GM12878 (cell line): Measurements from ENCODE around the gene IGFALS.

Experiments used
- BRCA1 ChIP-seq: IDR thresholded peaks from 2 replicates; pipeline ENCODE4 v1.6.1; 2011; ENCODE audit warnings: low read depth, low read length, improper control_type of control experiment
- CEBPB ChIP-seq, 2 experiments: fragments of 150-350 bp in 1 of 2; IDR thresholded peaks; 2 replicates each; pipeline ENCODE4 v1.6.1; 2012 to 2014; ENCODE audit warnings: low read depth in 2 of 2, low read length in 2 of 2, borderline replicate concordance in 1 of 2, inconsistent platforms in 1 of 2
- CREM ChIP-seq: IDR thresholded peaks from 2 replicates; pipeline ENCODE4 v1.6.1; 2014; ENCODE audit warnings: antibody characterized with exemption, low read depth
- CTCF ChIP-seq, 3 experiments: IDR thresholded peaks in 2 of 3; conservative IDR thresholded peaks in 1 of 3; 2 replicates each; pipeline ENCODE4 v1.5.1; 2011; ENCODE audit warnings: low read depth in 3 of 3, low read length in 3 of 3, mild to moderate bottlenecking in 3 of 3, control low read depth in 2 of 3, moderate library complexity in 2 of 3, inconsistent platforms in 1 of 3, mixed read lengths in 1 of 3; ENCODE audit not compliant: control insufficient read depth in 2 of 3, insufficient read depth in 1 of 3; ENCODE audit errors: extremely low read depth in 1 of 3
- CUX1 ChIP-seq: IDR thresholded peaks from 2 replicates; pipeline ENCODE4 v1.6.1; 2012; ENCODE audit warnings: improper control_type of control experiment, low read depth, low read length; ENCODE audit not compliant: insufficient replicate concordance
- FOS ChIP-seq: IDR thresholded peaks from 3 replicates; pipeline ENCODE4 v1.6.1; 2011; ENCODE audit warnings: borderline replicate concordance; ENCODE audit not compliant: insufficient read length; ENCODE audit errors: extremely low read depth
- HDGF ChIP-seq: fragments of 450-650 bp; IDR thresholded peaks from 2 replicates; pipeline ENCODE4 v1.6.1; 2016; ENCODE audit warnings: antibody characterized with exemption
- JUND ChIP-seq: IDR thresholded peaks from 2 replicates; pipeline ENCODE4 v1.6.1; 2012; ENCODE audit warnings: low read depth, mild to moderate bottlenecking, low read length, improper control_type of control experiment, moderate library complexity
- RELB ChIP-seq: fragments of 450-650 bp; IDR thresholded peaks from 2 replicates; pipeline ENCODE4 v1.6.1; 2017; ENCODE audit warnings: low read depth, mild to moderate bottlenecking, moderate library complexity
- SIN3A ChIP-seq: IDR thresholded peaks from 2 replicates; pipeline ENCODE4 v1.6.1; 2012; ENCODE audit warnings: low read depth, low read length, improper control_type of control experiment
- SPI1 ChIP-seq: IDR thresholded peaks from 2 replicates; pipeline ENCODE4 v1.6.1; 2011; ENCODE audit warnings: low read depth, mild to moderate bottlenecking, low read length, moderate library complexity, borderline replicate concordance; ENCODE audit not compliant: insufficient read depth

GRCh38 chr16:1743376-1744337 lies 49.8 kb downstream of the IGFALS start:
- TF ChIP-seq SPI1 = no peak
- no peak for TF ChIP-seq CEBPB (IDR thresholded peaks at IDR 0.05; ENCODE audit: borderline replicate concordance in 1 of 2, low read depth in 2 of 2, low read length in 2 of 2)
- TF ChIP-seq CTCF (IDR thresholded peaks at IDR 0.05 in 2 of 3, conservative IDR thresholded peaks at IDR 0.05 in 1 of 3; ENCODE audit: control insufficient read depth in 2 of 3, extremely low read depth in 1 of 3, insufficient read depth in 1 of 3, low read depth in 3 of 3, low read length in 3 of 3) = no peak
- TF ChIP-seq HDGF = no peak
- TF ChIP-seq JUND = no peak
- TF ChIP-seq CUX1 = no peak
- no peak for TF ChIP-seq FOS
- no peak for TF ChIP-seq RELB
- no peak for TF ChIP-seq CREM
- TF ChIP-seq SIN3A = no peak
- TF ChIP-seq BRCA1 = no peak
